SK-N-MC (cell line): ENCODE results near the gene COX6B1.

Experiments
- EZH2 ChIP-seq: fragments of 200-600 bp; sonication (generic); IDR thresholded peaks from one replicate; pipeline ENCODE4 v1.6.1; 2017; ENCODE audit warnings: antibody characterized with exemption
- FOXP2 ChIP-seq: optimal IDR thresholded peaks from 2 replicates; pipeline ENCODE3; 2011; ENCODE audit warnings: mild to moderate bottlenecking, moderate library complexity; ENCODE audit not compliant: insufficient read depth; ENCODE audit errors: extremely low read length, control extremely low read depth
- POLR2AphosphoS5 ChIP-seq: IDR thresholded peaks from 2 replicates; pipeline ENCODE4 v1.6.1; 2012; ENCODE audit warnings: mild to moderate bottlenecking, low read depth, low read length, borderline replicate concordance

DNA sequence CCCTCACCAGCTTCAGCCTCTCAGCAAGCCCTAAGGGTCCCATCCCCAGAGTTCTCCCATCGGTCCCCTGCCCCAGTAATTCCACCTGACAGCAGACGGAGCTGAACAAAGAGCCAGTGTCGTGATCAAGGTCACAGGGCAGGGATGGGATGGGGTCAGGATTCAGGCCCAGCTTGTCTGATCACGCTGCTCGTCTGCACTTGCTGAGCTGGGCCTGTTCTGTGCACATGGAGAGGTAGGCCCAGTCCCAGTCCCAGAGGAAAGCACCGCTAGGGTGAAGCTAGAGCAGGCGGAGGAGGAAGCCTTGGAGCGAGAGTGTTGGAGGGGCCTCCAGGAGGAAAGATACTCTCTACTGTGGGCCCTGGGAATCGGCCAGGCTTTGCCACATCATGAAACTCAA lies 26.4 kb upstream of the COX6B1 start:
- TF ChIP-seq EZH2 (no peak), POLR2AphosphoS5 (no peak), FOXP2 (no peak)
